C1 segment of cervical spinal cord (tissue), 14 donors: ENCODE data around the gene PPM1M.
"Not testable (repeated sequence)": the region's sequence is repeated elsewhere in the genome, so short reads cannot be mapped to it uniquely, and the experiment has no call there.

Experiments
- DNase-seq, 14 donors: peaks; one replicate each; lab custom pipeline; 2025; lab: John Stamatoyannopoulos, UW

PPM1M gene

GRCh38 chr3:52246728-52247408 is 1.3 kb downstream of the PPM1M start:
- DNase-seq: no peak

GRCh38 chr3:52247409-52248164 is 2.0 kb downstream of the PPM1M start:
- no peak for DNase-seq

- no peak for DNase-seq
Observed at GRCh38 chr3:52248165-52248541, 2.6 kb downstream of the PPM1M start.

- DNase-seq: peak in 1 of 14 donors; percentile 92
Observed at GRCh38 chr3:52248816-52249547, 3.4 kb downstream of the PPM1M start.

- no peak for DNase-seq
Observed at GRCh38 chr3:52249683-52250082, 4.1 kb downstream of the PPM1M start.

- DNase-seq: no peak
Observed at GRCh38 chr3:52250122-52250521, 4.6 kb downstream of the PPM1M start.

GRCh38 chr3:52253314-52254304 is 8.1 kb downstream of the PPM1M start:
- peak in 5 of 14 donors; percentile 34 to 54 (median 38) for DNase-seq

- DNase-seq: no peak
Observed at GRCh38 chr3:52254608-52255007, 9.0 kb downstream of the PPM1M start.

GRCh38 chr3:52256159-52256558 is 10.6 kb downstream of the PPM1M start:
- no peak for DNase-seq

GRCh38 chr3:52256622-52257021 is 11.1 kb downstream of the PPM1M start:
- DNase-seq: no peak

- no peak for DNase-seq
Observed at GRCh38 chr3:52257911-52258310, 12.4 kb downstream of the PPM1M start.

GRCh38 chr3:52259035-52259434 is 13.5 kb downstream of the PPM1M start:
- no peak for DNase-seq

- no peak for DNase-seq
Observed at GRCh38 chr3:52259448-52259847, 13.9 kb downstream of the PPM1M start.

- DNase-seq: no peak
Observed at GRCh38 chr3:52262447-52262846, 16.9 kb downstream of the PPM1M start.

GRCh38 chr3:52265387-52265786 is 19.8 kb downstream of the PPM1M start:
- no peak for DNase-seq

- no peak for DNase-seq
Observed at GRCh38 chr3:52268036-52268435, 22.5 kb downstream of the PPM1M start.

- DNase-seq: no peak
Observed at GRCh38 chr3:52269776-52270175, 24.2 kb downstream of the PPM1M start.

GRCh38 chr3:52270252-52270754 is 24.7 kb downstream of the PPM1M start:
- no peak for DNase-seq

GRCh38 chr3:52272172-52272571 is 26.6 kb downstream of the PPM1M start:
- DNase-seq: not testable (repeated sequence)

GRCh38 chr3:52272831-52273230 is 27.3 kb downstream of the PPM1M start:
- no peak for DNase-seq

- not testable (repeated sequence) for DNase-seq
Observed at GRCh38 chr3:52274781-52275180, 29.2 kb downstream of the PPM1M start.
